ENCODE measurements around the gene MYO1A. TPM values are rescaled to one million over a fixed set of nuclear protein-coding genes. Genes with fewer than 3 reads are reported as not detected.
"Not testable (repeated sequence)": the region's sequence is repeated elsewhere in the genome, so short reads cannot be mapped to it uniquely, and the experiment has no call there.

MYO1A gene
- total RNA-seq, 4 donors from 2014 or later, result 0.38 to 0.48 TPM; not detected in 2

GRCh38 chr12:57029457-57029856, 20.5 kb downstream of the MYO1A start:
- Histone ChIP-seq H3K36me3 (no peaks in the 10 kb centered on the region), H3K27ac (no peak overlapping the region), H3K9me3 (no peaks in the 10 kb centered on the region), H3K4me1 (peaks cover 0 to 25% (median 7%) of the 10 kb centered on the region in 3 donors), H3K27me3 (peaks cover 0 to 4% (median 0%) of the 10 kb centered on the region in 4 donors), H3K4me3 (no peak overlapping the region)
- TF ChIP-seq CTCF (IDR thresholded peaks at IDR 0.05), result no peak
- no peak for TF ChIP-seq POLR2A (IDR thresholded peaks at IDR 0.05)
- no peak for DNase-seq
- intact Hi-C loops (cut with DNase I), result no loop called here
- WGBS, 2 donors, result 89 to 94% methylated on average over 3 to 6 of the region's 7 CpGs

GRCh38 chr12:57027805-57028153, 22.1 kb downstream of the MYO1A start:
- H3K4me3 ChIP-seq, result no peak overlapping the region
- DNase-seq, result no peak
- H3K27me3 ChIP-seq, result peaks cover 0 to 4% (median 0%) of the 10 kb centered on the region in 4 donors
- TF ChIP-seq POLR2A (IDR thresholded peaks at IDR 0.05) (no peak), CTCF (IDR thresholded peaks at IDR 0.05) (no peak)
- no peaks in the 10 kb centered on the region for H3K36me3 ChIP-seq
- H3K4me1 ChIP-seq, result peaks cover 0 to 19% (median 7%) of the 10 kb centered on the region in 3 donors
- intact Hi-C loops (cut with DNase I), result no loop called here
- WGBS, 2 donors, result 72 to 79% methylated on average over 5 of the region's 5 CpGs
- no peaks in the 10 kb centered on the region for H3K9me3 ChIP-seq
- no peak overlapping the region for H3K27ac ChIP-seq

GRCh38 chr12:57027011-57027804, 22.7 kb downstream of the MYO1A start:
- Histone ChIP-seq H3K27me3 (peaks cover 0 to 4% (median 0%) of the 10 kb centered on the region in 4 donors), H3K4me3 (no peak overlapping the region), H3K9me3 (no peaks in the 10 kb centered on the region), H3K27ac (no peak overlapping the region), H3K36me3 (no peaks in the 10 kb centered on the region), H3K4me1 (peaks cover 0 to 16% (median 7%) of the 10 kb centered on the region in 3 donors)
- DNase-seq, result no peak
- 77 to 84% methylated on average over 7 to 8 of the region's 13 CpGs for WGBS, 2 donors
- TF ChIP-seq POLR2A (IDR thresholded peaks at IDR 0.05) (no peak), CTCF (IDR thresholded peaks at IDR 0.05) (no peak)
- intact Hi-C loops (cut with DNase I), result no loop called here

GRCh38 chr12:57025196-57025595, 24.7 kb downstream of the MYO1A start:
- WGBS, 2 donors, result 85 to 90% methylated on average over 2 of the region's 2 CpGs
- intact Hi-C loops (cut with DNase I), result no loop called here

GRCh38 chr12:57022324-57022723, 27.6 kb downstream of the MYO1A start:
- WGBS, 2 donors, result 77 to 88% methylated on average over 5 of the region's 5 CpGs
- H3K4me1 ChIP-seq; DNase-seq; intact Hi-C loops (cut with DNase I); H3K4me3 ChIP-seq; H3K27me3 ChIP-seq; H3K27ac ChIP-seq; H3K36me3 ChIP-seq; H3K9me3 ChIP-seq: not testable (repeated sequence)

More at GRCh38 chr12:57025196-57025595, 24.7 kb downstream of the MYO1A start:
- no peak overlapping the region for H3K4me3 ChIP-seq
- peaks cover 0 to 4% (median 0%) of the 10 kb centered on the region in 4 donors for H3K27me3 ChIP-seq
- H3K9me3 ChIP-seq, result no peaks in the 10 kb centered on the region
- no peaks in the 10 kb centered on the region for H3K4me1 ChIP-seq
- no peaks in the 10 kb centered on the region for H3K36me3 ChIP-seq
- no peak for TF ChIP-seq CTCF (IDR thresholded peaks at IDR 0.05)
- no peak for TF ChIP-seq POLR2A (IDR thresholded peaks at IDR 0.05)
- H3K27ac ChIP-seq, result no peak overlapping the region
- no peak for DNase-seq
